GM19238 (cell line): Measurements from ENCODE around the gene GRIN3B.

ENCODE experiments used
- DNase-seq: peaks from one replicate; pipeline ENCODE4 v3.0.0; 2011; ENCODE audit warnings: low spot score; ENCODE audit not compliant: insufficient read length

Gene GRIN3B

GRCh38 chr19:990746-991145 is 9.5 kb upstream of the GRIN3B start:
- DNase-seq = no peak

GRCh38 chr19:991174-991931 is 8.9 kb upstream of the GRIN3B start:
- no peak for DNase-seq

GRCh38 chr19:991932-992669 is 8.1 kb upstream of the GRIN3B start:
- DNase-seq = no peak

GRCh38 chr19:992670-993055 is 7.6 kb upstream of the GRIN3B start:
- no peak for DNase-seq

GRCh38 chr19:993361-993830 is 6.8 kb upstream of the GRIN3B start:
- no peak for DNase-seq

GRCh38 chr19:993831-994393 is 6.3 kb upstream of the GRIN3B start:
- no peak for DNase-seq

- no peak for DNase-seq
Measured at GRCh38 chr19:994516-994915, 5.7 kb upstream of the GRIN3B start.

GRCh38 chr19:995051-995827 is 5.0 kb upstream of the GRIN3B start:
- DNase-seq = no peak

- peak; percentile 62 for DNase-seq
Measured at GRCh38 chr19:996051-996838, 4.0 kb upstream of the GRIN3B start.

GRCh38 chr19:998064-998463 is 2.2 kb upstream of the GRIN3B start:
- DNase-seq = no peak

- no peak for DNase-seq
Measured at GRCh38 chr19:999379-999719, 870 bp upstream of the GRIN3B start.

- DNase-seq = no peak
Measured at GRCh38 chr19:1000591-1001537, 645 bp downstream of the GRIN3B start.

GRCh38 chr19:1001538-1002166 is 1.4 kb downstream of the GRIN3B start:
- peak; percentile 85 for DNase-seq

- DNase-seq = no peak
Measured at GRCh38 chr19:1002600-1002999, 2.4 kb downstream of the GRIN3B start.

- no peak for DNase-seq
Measured at GRCh38 chr19:1003283-1003682, 3.1 kb downstream of the GRIN3B start.

- DNase-seq = no peak
Measured at GRCh38 chr19:1004204-1004802, 4.1 kb downstream of the GRIN3B start.

- DNase-seq = no peak
Measured at GRCh38 chr19:1004803-1005664, 4.8 kb downstream of the GRIN3B start.
